DND-41 (cell line): ENCODE measurements around the gene ADORA2B.

ENCODE experiments used
- EZH2 ChIP-seq: IDR thresholded peaks from 3 replicates; pipeline ENCODE4 v1.6.1; 2012; ENCODE audit warnings: borderline replicate concordance, low read depth, mild to moderate bottlenecking, moderate library complexity, low read length, inconsistent platforms; ENCODE audit not compliant: severe bottlenecking
- TF ChIP-seq, protein P1 (sequence below): IDR thresholded peaks from 2 replicates; pipeline ENCODE4 v1.5.1; 2012; ENCODE audit warnings: borderline replicate concordance, low read length, moderate library complexity, mild to moderate bottlenecking; ENCODE audit not compliant: poor library complexity, severe bottlenecking; ENCODE audit errors: extremely low read depth

DNA sequence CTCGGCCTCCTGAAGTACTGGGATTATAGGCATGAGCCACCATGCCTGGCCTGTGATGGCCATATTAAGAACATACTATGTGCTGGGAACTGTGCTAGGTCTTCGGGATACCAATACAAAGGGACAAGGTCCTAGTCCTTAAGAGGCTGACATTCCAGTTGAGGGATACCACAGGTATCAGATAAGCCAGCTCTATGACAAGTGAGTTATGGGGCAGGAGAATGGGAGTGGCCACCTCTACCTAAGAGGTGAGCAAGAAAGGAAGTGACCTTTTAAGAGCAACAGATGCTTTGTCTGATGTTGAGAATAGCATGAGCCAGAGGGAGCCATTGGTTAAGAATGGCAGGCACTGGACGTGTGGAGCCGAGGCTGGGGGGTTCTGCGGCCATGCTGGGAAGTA is 27.0 kb downstream of the ADORA2B start:
- TF ChIP-seq, protein P1, sequence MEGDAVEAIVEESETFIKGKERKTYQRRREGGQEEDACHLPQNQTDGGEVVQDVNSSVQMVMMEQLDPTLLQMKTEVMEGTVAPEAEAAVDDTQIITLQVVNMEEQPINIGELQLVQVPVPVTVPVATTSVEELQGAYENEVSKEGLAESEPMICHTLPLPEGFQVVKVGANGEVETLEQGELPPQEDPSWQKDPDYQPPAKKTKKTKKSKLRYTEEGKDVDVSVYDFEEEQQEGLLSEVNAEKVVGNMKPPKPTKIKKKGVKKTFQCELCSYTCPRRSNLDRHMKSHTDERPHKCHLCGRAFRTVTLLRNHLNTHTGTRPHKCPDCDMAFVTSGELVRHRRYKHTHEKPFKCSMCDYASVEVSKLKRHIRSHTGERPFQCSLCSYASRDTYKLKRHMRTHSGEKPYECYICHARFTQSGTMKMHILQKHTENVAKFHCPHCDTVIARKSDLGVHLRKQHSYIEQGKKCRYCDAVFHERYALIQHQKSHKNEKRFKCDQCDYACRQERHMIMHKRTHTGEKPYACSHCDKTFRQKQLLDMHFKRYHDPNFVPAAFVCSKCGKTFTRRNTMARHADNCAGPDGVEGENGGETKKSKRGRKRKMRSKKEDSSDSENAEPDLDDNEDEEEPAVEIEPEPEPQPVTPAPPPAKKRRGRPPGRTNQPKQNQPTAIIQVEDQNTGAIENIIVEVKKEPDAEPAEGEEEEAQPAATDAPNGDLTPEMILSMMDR, result no peak
- TF ChIP-seq EZH2, result no peak
